ENCODE measurements around the gene C1RL.

DNA sequence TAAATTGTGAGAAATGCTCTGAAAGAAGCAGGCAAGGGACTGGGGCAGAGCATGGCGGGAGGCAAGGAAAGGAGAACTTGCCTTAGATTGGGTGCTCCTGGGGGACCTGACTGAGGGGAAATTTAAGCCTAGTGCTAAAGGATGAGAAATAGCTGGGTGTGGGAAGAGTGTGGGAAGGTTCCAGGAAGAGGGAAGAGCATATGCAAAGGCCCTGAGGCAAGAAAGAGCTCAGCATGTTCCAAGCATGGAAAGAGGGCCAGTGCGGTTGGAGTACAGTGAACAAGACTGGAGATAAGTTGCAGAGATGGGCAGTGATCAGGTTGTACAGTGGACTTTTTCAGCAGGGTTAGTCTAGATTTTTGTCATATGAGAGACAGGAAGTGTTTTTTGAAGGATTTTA lies 30.2 kb upstream of the C1RL start:
- no peak for TF ChIP-seq EZH2 (IDR thresholded peaks at IDR 0.05; ENCODE audit: low read length, unreplicated experiment)
- TF ChIP-seq, protein P1, sequence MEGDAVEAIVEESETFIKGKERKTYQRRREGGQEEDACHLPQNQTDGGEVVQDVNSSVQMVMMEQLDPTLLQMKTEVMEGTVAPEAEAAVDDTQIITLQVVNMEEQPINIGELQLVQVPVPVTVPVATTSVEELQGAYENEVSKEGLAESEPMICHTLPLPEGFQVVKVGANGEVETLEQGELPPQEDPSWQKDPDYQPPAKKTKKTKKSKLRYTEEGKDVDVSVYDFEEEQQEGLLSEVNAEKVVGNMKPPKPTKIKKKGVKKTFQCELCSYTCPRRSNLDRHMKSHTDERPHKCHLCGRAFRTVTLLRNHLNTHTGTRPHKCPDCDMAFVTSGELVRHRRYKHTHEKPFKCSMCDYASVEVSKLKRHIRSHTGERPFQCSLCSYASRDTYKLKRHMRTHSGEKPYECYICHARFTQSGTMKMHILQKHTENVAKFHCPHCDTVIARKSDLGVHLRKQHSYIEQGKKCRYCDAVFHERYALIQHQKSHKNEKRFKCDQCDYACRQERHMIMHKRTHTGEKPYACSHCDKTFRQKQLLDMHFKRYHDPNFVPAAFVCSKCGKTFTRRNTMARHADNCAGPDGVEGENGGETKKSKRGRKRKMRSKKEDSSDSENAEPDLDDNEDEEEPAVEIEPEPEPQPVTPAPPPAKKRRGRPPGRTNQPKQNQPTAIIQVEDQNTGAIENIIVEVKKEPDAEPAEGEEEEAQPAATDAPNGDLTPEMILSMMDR (conservative IDR thresholded peaks at IDR 0.05; ENCODE audit: low read depth, low read length), result no peak

Data from PC-3 (cell line).